DMS114 treated with DMSO at 0.1 percent for 48 hours (cell line): ENCODE results near the gene EPS15.
"Not testable (repeated sequence)": the region's sequence is repeated elsewhere in the genome, so short reads cannot be mapped to it uniquely, and the experiment has no call there.

Source experiments
- DNase-seq: peaks from one replicate; lab custom pipeline; 2025; ENCODE audit not compliant: unreplicated experiment; lab: John Stamatoyannopoulos, UW

The EPS15 gene

GRCh38 chr1:51433972-51434510, 85.0 kb downstream of the EPS15 start:
- DNase-seq: no peak

GRCh38 chr1:51433269-51433971, 85.6 kb downstream of the EPS15 start:
- no peak for DNase-seq

GRCh38 chr1:51432146-51432545, 86.9 kb downstream of the EPS15 start:
- DNase-seq: no peak

GRCh38 chr1:51427438-51427837, 91.6 kb downstream of the EPS15 start:
- no peak for DNase-seq

- no peak for DNase-seq
These were observed 93.1 kb downstream of the EPS15 start for GRCh38 chr1:51425955-51426354.

GRCh38 chr1:51425273-51425672, 93.8 kb downstream of the EPS15 start:
- DNase-seq: no peak

GRCh38 chr1:51423073-51423821, 95.8 kb downstream of the EPS15 start:
- no peak for DNase-seq

GRCh38 chr1:51422367-51423072, 96.5 kb downstream of the EPS15 start:
- DNase-seq: no peak

GRCh38 chr1:51421964-51422363, 97.1 kb downstream of the EPS15 start:
- DNase-seq: peak; percentile 78

GRCh38 chr1:51420867-51421627, 98.0 kb downstream of the EPS15 start:
- no peak for DNase-seq

GRCh38 chr1:51418384-51418959, 100.6 kb downstream of the EPS15 start:
- no peak for DNase-seq

- DNase-seq: no peak
These were observed 101.3 kb downstream of the EPS15 start for GRCh38 chr1:51417496-51418383.

GRCh38 chr1:51416910-51417309, 102.2 kb downstream of the EPS15 start:
- DNase-seq: no peak

GRCh38 chr1:51415963-51416362, 103.1 kb downstream of the EPS15 start:
- DNase-seq: no peak

GRCh38 chr1:51414811-51415210, 104.3 kb downstream of the EPS15 start:
- DNase-seq: no peak

GRCh38 chr1:51411820-51412219, 107.2 kb downstream of the EPS15 start:
- not testable (repeated sequence) for DNase-seq

- DNase-seq: no peak
These were observed 108.3 kb downstream of the EPS15 start for GRCh38 chr1:51410568-51411460.

- DNase-seq: not testable (repeated sequence)
These were observed 109.1 kb downstream of the EPS15 start for GRCh38 chr1:51409755-51410541.
